A673 (cell line): ENCODE measurements around the gene PPP1R18. TPM values are rescaled to one million over a fixed set of nuclear protein-coding genes. Genes with fewer than 3 reads are reported as not detected.

Experiments
- BruUV-seq: library from RNA; stranded (reverse); fragments of 400-500 nt; replicated peaks from 2 replicates; lab custom pipeline; 2021; lab: Mats Ljungman, UMichigan
- CTCF ChIA-PET: fragments of 300-600 bp; sonication (Branson Sonifier 250); formaldehyde crosslinking; loops from one replicate; lab custom pipeline; 2022; ENCODE audit warnings: antibody characterized with exemption; lab: Charles Lee
- POLR2A ChIA-PET: fragments of 300-600 bp; sonication (Branson Sonifier 250); formaldehyde crosslinking; loops from one replicate; lab custom pipeline; 2022; ENCODE audit warnings: antibody characterized with exemption; ENCODE audit not compliant: low non-redundant PET; lab: Charles Lee
- DNase-seq: peaks from one replicate; pipeline ENCODE4 v3.0.0-alpha.2; 2015; ENCODE audit warnings: low spot score
- H3K27ac ChIP-seq: fragments of 200-600 bp; sonication (generic); 2 replicates; pipeline ENCODE4 v1.5.1; 2016; ENCODE audit warnings: mixed run types, low read depth, mild to moderate bottlenecking, mixed read lengths, antibody characterized with exemption, low read length; ENCODE audit not compliant: poor library complexity, severe bottlenecking
- H3K27me3 ChIP-seq: fragments of 200-600 bp; sonication (generic); replicated peaks from 2 replicates; pipeline ENCODE4 v1.6.1; 2017; ENCODE audit warnings: mixed run types, low read depth, mild to moderate bottlenecking, mixed read lengths, antibody characterized with exemption, low read length; ENCODE audit not compliant: insufficient read depth, poor library complexity
- H3K36me3 ChIP-seq: fragments of 200-600 bp; sonication (generic); 2 replicates; pipeline ENCODE4 v1.6.1; 2016; ENCODE audit warnings: mixed run types, mild to moderate bottlenecking, mixed read lengths, antibody characterized with exemption, low read length; ENCODE audit not compliant: insufficient read depth, poor library complexity, severe bottlenecking
- H3K4me1 ChIP-seq: fragments of 200-600 bp; sonication (generic); 2 replicates; pipeline ENCODE4 v1.6.1; 2017; ENCODE audit warnings: mixed run types, mild to moderate bottlenecking, mixed read lengths, antibody characterized with exemption, low read length; ENCODE audit not compliant: insufficient read depth, poor library complexity, severe bottlenecking
- H3K4me3 ChIP-seq: fragments of 200-600 bp; sonication (generic); 2 replicates; pipeline ENCODE4 v1.5.1; 2016; ENCODE audit warnings: low read depth, mixed run types, mild to moderate bottlenecking, mixed read lengths, low read length; ENCODE audit not compliant: poor library complexity, severe bottlenecking
- H3K9me3 ChIP-seq: fragments of 200-600 bp; sonication (generic); 2 replicates; pipeline ENCODE4 v1.6.1; 2016; ENCODE audit warnings: mixed run types, low read depth, mild to moderate bottlenecking, mixed read lengths, antibody characterized with exemption, low read length; ENCODE audit not compliant: poor library complexity, severe bottlenecking
- CTCF ChIP-seq: fragments of 300-800, 200-600 bp; sonication (generic); conservative IDR thresholded peaks from 2 replicates; pipeline ENCODE4 v1.5.1; 2017; ENCODE audit warnings: low read depth, mild to moderate bottlenecking, antibody characterized with exemption, low read length, moderate library complexity, mixed read lengths
- EZH2 ChIP-seq: fragments of 200-600 bp; sonication (generic); IDR thresholded peaks from 2 replicates; pipeline ENCODE4 v1.6.1; 2017; ENCODE audit warnings: borderline replicate concordance, low read depth, mild to moderate bottlenecking, mixed read lengths, antibody characterized with exemption, low read length; ENCODE audit not compliant: poor library complexity, severe bottlenecking
- intact Hi-C: fragments of 100-400 bp; cut with micrococcal nuclease; formaldehyde crosslinking; loops from one replicate; pipeline ENCODE4 v1.10.0; 2022; ENCODE audit not compliant: unreplicated experiment
- total RNA-seq: library from RNA; stranded (reverse); gene quantifications from 2 replicates; pipeline ENCODE4 v1.2.3, GENCODE V29; 2021

The PPP1R18 gene
- total RNA-seq, 1 experiment from 2014 or later: 50.3 TPM

DNA sequence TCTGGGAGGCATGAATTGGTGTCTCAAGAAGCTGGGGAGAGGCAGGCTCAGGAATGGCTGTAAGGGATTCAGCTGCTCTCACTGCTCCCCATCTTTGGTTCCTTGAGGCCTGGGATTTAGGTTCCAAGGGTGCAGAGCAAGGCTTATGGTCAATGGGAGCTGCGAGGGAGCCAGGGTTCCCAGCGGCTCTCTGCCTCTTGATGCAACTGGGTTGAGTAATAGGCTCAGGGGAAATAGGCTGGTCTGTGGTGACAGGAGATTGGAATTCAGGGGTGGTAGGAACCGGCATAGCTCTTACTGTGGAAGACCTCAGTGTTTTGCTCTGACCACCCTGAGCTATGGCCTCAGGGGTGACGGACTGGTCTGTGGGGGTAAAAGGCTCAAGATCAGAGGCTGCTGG lies 17.4 kb upstream of the PPP1R18 start:
- BruUV-seq: no TSS peak
- no peaks in the 10 kb centered on the region for H3K27me3 ChIP-seq
- H3K27ac ChIP-seq: no peak overlapping the region
- no peaks in the 10 kb centered on the region for H3K9me3 ChIP-seq
- DNase-seq: no peak
- H3K4me3 ChIP-seq: no peak overlapping the region
- POLR2A ChIA-PET: interaction anchor here (0.6 kb wide), 1 partner anchor 106 kb away, joined by 28 read pairs; no protein-coding TSS in a partner anchor
- peaks cover 46% of the 10 kb centered on the region for H3K36me3 ChIP-seq
- peaks cover 5% of the 10 kb centered on the region for H3K4me1 ChIP-seq
- no peak for TF ChIP-seq EZH2
- no peak for TF ChIP-seq CTCF
- intact Hi-C loops: no loop called here
- CTCF ChIA-PET: no interaction called here

DNA sequence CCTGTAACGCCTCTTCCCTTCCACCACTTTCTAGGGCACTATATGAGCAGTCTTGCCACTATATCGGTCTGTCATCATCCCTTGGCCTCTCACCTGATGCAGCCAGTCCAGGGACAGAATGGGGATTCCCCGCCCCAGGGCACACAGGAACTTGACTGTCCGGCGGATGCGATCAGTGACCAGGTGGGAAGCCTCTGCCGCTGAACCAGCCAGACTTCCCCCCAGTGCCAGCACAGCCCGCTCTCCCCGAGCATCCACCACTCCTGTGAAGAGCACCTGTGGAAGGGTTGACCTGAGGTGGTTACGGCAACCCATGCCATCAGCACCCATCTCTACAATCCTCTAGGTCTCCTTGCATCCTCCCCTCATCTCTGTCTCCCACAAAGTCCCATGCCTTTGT lies 16.6 kb upstream of the PPP1R18 start:
- no TSS peak for BruUV-seq
- Histone ChIP-seq H3K4me1 (peaks cover 5% of the 10 kb centered on the region), H3K27ac (no peak overlapping the region), H3K36me3 (peaks cover 45% of the 10 kb centered on the region), H3K27me3 (no peaks in the 10 kb centered on the region), H3K4me3 (no peak overlapping the region), H3K9me3 (no peaks in the 10 kb centered on the region)
- intact Hi-C loops: no loop called here
- TF ChIP-seq CTCF (no peak), EZH2 (no peak)
- ChIA-PET POLR2A (no interaction called here), CTCF (no interaction called here)
- no peak for DNase-seq

DNA sequence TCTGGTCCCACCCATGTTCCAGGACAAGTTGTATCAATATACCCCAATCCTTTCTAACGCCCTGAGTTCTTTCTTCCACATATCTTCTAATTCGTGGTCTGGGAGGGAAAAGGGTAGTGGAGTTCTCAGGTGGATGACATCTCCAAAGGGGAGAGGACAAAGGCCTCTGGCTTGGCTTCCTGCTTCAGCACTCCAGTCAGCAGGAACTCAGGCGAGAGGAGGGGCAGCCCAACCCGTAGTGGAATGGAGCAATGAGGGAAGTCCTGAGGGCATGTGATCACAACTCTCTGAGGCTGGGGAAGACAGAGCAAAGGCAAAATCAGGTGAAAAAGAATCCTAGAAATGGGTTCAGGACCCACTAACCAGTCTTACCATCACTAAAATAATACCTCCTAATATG lies 13.9 kb upstream of the PPP1R18 start:
- Histone ChIP-seq H3K36me3 (peaks cover 24% of the 10 kb centered on the region), H3K27me3 (no peaks in the 10 kb centered on the region), H3K4me3 (no peak overlapping the region), H3K9me3 (no peaks in the 10 kb centered on the region), H3K27ac (no peak overlapping the region), H3K4me1 (no peaks in the 10 kb centered on the region)
- no peak for DNase-seq
- no TSS peak for BruUV-seq
- no peak for TF ChIP-seq EZH2
- intact Hi-C loops: no loop called here
- CTCF ChIA-PET: no interaction called here
- POLR2A ChIA-PET: interaction anchor here (0.6 kb wide), 1 partner anchor 36 kb away, joined by 5 read pairs; no protein-coding TSS in a partner anchor

DNA sequence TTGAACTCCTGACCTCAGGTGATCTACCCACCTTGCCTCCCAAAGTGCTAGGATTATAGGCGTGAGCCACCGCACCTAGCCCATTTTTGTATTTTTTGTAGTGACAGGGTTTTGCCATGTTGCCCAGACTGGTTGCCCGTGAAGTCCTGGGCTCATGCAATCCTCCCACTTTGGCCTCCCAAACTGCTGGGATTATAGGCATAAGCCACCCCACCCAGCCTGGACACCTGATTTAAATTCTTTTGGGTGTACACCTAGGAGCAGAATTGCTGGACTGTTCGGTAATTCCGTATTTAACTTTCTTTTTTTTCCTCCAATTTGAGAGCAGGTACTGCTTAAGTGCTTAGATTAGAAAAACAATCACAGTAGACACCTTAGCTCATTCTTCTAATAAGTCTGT lies 10.0 kb upstream of the PPP1R18 start:
- ChIA-PET POLR2A (no interaction called here), CTCF (no interaction called here)
- Histone ChIP-seq H3K9me3 (no peaks in the 10 kb centered on the region), H3K4me3 (no peak overlapping the region), H3K36me3 (peaks cover 13% of the 10 kb centered on the region), H3K27ac (no peak overlapping the region), H3K4me1 (peaks cover 4% of the 10 kb centered on the region), H3K27me3 (no peaks in the 10 kb centered on the region)
- no TSS peak for BruUV-seq
- no peak for DNase-seq
- intact Hi-C loops: no loop called here
- TF ChIP-seq CTCF (no peak), EZH2 (no peak)
